BJ (cell line): ENCODE data around the gene LIPN. TPM values are rescaled to one million over a fixed set of nuclear protein-coding genes. Genes with fewer than 3 reads are reported as not detected.

ENCODE experiments used
- CTCF ChIA-PET: fragments of 350-600 bp; formaldehyde crosslinking; extraction: SDS; loops from one replicate; lab custom pipeline; 2021; ENCODE audit warnings: antibody characterized with exemption, inconsistent platforms; lab: Yijun Ruan, JAX
- POLR2A ChIA-PET: fragments of 300-600 bp; sonication (Branson Sonifier 250); formaldehyde crosslinking; extraction: SDS; loops from one replicate; lab custom pipeline; 2021; ENCODE audit warnings: antibody characterized with exemption; lab: Charles Lee
- DNase-seq: peaks from one replicate; pipeline ENCODE4 v3.0.0-alpha.2; 2011; ENCODE audit warnings: low read depth
- H3K27me3 ChIP-seq: 2 replicates; pipeline ENCODE4 v1.6.0; 2011; ENCODE audit warnings: low read length; ENCODE audit not compliant: control insufficient read depth, insufficient read depth
- H3K36me3 ChIP-seq: 2 replicates; pipeline ENCODE4 v1.5.1; 2011; ENCODE audit warnings: low read length; ENCODE audit not compliant: control insufficient read depth, insufficient read depth
- H3K4me3 ChIP-seq: 2 replicates; pipeline ENCODE4 v1.5.1; 2011; ENCODE audit warnings: low read depth, mild to moderate bottlenecking, control low read depth, low read length
- polyA plus RNA-seq: library from polyadenylated mRNA; depleted of rRNA; stranded (reverse); fragments of >200 nt; gene quantifications from 2 replicates; pipeline ENCODE4 v1.2.3, GENCODE V29; 2011
- TF ChIP-seq, protein P1 (sequence below): IDR thresholded peaks from 2 replicates; pipeline ENCODE4 v1.5.1; 2011; ENCODE audit warnings: low read depth, mild to moderate bottlenecking, control low read depth, inconsistent platforms, low read length, moderate library complexity; ENCODE audit not compliant: insufficient read depth

LIPN gene
- polyA plus RNA-seq, 1 experiment = not detected

DNA sequence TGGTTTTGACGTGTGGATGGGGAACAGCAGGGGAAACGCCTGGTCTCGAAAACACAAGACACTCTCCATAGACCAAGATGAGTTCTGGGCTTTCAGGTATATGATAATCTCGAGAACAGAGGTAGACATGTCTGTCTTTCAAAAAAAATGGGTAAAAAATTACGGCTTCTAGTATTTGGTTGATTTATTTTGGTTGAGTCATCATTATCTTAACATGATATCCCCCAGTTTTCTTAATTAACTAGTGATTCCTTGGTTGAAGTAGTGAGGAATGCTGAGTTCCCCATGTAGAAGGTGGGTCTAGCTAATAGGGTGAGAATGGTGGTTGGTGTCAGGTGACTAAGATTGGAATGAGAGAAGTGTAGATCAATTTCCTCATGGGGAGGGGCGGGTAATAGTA, 53.4 kb downstream of the LIPN start:
- Histone ChIP-seq H3K36me3 (no peaks in the 10 kb centered on the region), H3K27me3 (0 out of 2 replicates have a peak, but pooled peaks cover 2% of the 10 kb centered on the region), H3K4me3 (no peak overlapping the region)
- ChIA-PET POLR2A (no interaction called here), CTCF (interaction anchor here (1.2 to 1.3 kb wide), 2 partner anchors 23 to 120 kb away, joined by 3 read pairs; no protein-coding TSS in a partner anchor)
- TF ChIP-seq, protein P1, sequence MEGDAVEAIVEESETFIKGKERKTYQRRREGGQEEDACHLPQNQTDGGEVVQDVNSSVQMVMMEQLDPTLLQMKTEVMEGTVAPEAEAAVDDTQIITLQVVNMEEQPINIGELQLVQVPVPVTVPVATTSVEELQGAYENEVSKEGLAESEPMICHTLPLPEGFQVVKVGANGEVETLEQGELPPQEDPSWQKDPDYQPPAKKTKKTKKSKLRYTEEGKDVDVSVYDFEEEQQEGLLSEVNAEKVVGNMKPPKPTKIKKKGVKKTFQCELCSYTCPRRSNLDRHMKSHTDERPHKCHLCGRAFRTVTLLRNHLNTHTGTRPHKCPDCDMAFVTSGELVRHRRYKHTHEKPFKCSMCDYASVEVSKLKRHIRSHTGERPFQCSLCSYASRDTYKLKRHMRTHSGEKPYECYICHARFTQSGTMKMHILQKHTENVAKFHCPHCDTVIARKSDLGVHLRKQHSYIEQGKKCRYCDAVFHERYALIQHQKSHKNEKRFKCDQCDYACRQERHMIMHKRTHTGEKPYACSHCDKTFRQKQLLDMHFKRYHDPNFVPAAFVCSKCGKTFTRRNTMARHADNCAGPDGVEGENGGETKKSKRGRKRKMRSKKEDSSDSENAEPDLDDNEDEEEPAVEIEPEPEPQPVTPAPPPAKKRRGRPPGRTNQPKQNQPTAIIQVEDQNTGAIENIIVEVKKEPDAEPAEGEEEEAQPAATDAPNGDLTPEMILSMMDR = no peak
- DNase-seq = no peak

DNA sequence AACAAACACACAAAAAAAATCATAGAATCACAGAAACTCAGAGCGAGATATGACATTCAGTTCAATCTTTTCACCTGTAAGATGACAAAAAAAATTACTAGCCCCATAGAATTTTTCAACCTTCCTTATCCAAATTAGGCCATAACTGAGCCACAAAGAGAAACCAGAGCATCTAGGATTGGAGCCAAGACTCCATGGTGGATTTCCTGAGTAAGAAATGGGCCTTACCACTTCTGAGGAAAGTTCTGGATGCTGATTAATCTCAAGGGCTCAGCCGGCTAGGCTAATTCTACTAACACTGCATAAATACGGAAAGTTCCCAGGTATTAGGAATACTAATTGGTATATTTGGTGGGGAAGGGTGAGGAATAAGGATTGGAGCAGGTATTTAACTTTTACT, 59.5 kb downstream of the LIPN start:
- ChIA-PET POLR2A (no interaction called here), CTCF (no interaction called here)
- Histone ChIP-seq H3K27me3 (no peaks in the 10 kb centered on the region), H3K36me3 (no peaks in the 10 kb centered on the region), H3K4me3 (no peak overlapping the region)
- no peak for DNase-seq
- TF ChIP-seq, protein P1 = no peak

DNA sequence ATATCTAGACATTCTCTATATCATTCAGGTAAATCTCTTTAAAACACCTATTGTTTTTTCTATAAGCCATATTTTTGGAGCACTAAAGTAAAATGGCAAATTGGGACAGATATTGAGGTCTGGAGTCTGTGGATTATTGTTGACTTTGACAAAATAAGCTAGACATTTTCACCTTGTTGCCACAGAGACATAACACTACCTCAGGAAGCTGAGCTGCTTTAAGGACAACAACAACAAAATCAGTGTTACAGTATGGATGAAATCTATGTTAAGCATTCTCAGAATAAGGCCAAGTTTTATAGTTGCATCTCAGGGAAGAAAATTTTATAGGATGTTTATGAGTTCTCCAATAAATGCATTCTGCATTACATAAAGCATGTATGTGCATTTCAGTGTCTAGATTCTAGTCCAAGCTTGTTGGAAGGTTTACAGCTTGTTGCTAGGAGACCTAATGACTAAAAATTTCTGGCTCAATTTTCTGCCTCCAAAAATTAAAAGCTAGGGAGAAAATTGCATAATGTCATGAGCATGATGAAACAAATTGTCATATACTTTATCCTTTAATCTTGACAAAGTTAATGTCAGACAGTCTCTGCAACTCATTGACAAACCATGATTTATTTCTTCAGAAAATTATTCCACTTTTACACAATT, 61.1 kb downstream of the LIPN start:
- no peaks in the 10 kb centered on the region for H3K36me3 ChIP-seq
- H3K27me3 ChIP-seq = no peaks in the 10 kb centered on the region
- POLR2A ChIA-PET = no interaction called here
- DNase-seq = peak; percentile 77
- TF ChIP-seq, protein P1 = no peak
- CTCF ChIA-PET = interaction anchor here (0.6 to 4.9 kb wide), 5 partner anchors 11 to 114 kb away, joined by 3 to 36 read pairs (median 4); no protein-coding TSS in a partner anchor
- H3K4me3 ChIP-seq = no peak overlapping the region

DNA sequence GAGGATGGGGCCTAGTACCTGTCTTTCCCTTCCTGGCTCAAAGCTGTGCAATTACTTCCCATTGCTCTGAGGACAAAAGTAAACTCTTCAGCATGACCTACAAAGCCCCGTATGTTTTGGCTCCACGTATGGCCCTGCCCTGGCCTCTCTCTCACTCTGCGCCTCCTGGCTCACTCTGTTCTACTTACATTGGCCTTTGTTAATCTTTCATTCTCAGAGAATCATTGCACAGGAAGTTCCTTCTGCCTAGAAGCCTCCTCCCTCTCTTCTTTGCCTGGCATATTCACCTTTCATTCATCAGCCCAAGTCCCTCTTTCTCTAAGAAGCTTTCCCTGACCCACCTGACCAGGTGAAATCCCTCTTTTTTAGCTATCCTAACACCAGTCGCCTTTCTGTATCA, 66.6 kb downstream of the LIPN start:
- Histone ChIP-seq H3K4me3 (no peak overlapping the region), H3K36me3 (no peaks in the 10 kb centered on the region), H3K27me3 (no peaks in the 10 kb centered on the region)
- TF ChIP-seq, protein P1 = no peak
- ChIA-PET CTCF (interaction anchor here (1.0 to 4.1 kb wide), 5 partner anchors 9 to 140 kb away, joined by 3 to 18 read pairs (median 6); no protein-coding TSS in a partner anchor), POLR2A (no interaction called here)
- DNase-seq = no peak

DNA sequence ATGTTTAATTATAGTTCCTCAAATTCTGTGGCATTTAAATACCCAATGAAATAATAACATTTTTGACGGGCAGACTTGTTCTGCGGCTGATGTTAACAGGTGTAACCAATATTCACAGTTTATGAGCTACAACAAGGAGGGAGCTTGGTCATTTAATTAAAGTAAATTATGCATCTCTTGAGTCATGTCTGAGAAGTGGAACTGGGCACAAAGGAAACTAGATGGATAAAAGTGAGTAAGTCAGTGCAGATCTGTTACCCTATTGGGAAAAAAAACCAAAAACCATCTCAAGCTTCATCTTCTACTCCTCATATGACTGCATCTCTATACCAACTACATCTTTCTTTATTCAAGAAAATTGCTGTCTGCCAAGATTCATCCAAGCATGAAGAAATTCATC, 67.9 kb downstream of the LIPN start:
- POLR2A ChIA-PET = interaction anchor here (0.7 kb wide), 1 partner anchor 25 kb away, joined by 3 read pairs; no protein-coding TSS in a partner anchor

More for the DNA sequence above, 67.9 kb downstream of the LIPN start:
- no peaks in the 10 kb centered on the region for H3K36me3 ChIP-seq
- TF ChIP-seq, protein P1 = no peak
- no peak for DNase-seq
- H3K27me3 ChIP-seq = no peaks in the 10 kb centered on the region
- no peak overlapping the region for H3K4me3 ChIP-seq
- CTCF ChIA-PET = interaction anchor here (1.0 to 4.1 kb wide), 5 partner anchors 8 to 263 kb away, joined by 3 to 18 read pairs (median 6); no protein-coding TSS in a partner anchor
